Stimulated activated CD4-positive, alpha-beta T cell treated with anti-CD3 and anti-CD28 coated beads, Interleukin-15, amount 100 ng/mL, for 48 hours (primary cell): ENCODE results near the gene GLTP.
A peak's percentile ranks its signal among the peaks of the same experiment; 100 is the strongest.

Experiments
- DNase-seq, 2 donors: peaks; one replicate each; pipeline ENCODE4 v3.0.0-alpha.2; 2020; ENCODE audit warnings: low read depth in 2 of 2

GLTP gene

DNA sequence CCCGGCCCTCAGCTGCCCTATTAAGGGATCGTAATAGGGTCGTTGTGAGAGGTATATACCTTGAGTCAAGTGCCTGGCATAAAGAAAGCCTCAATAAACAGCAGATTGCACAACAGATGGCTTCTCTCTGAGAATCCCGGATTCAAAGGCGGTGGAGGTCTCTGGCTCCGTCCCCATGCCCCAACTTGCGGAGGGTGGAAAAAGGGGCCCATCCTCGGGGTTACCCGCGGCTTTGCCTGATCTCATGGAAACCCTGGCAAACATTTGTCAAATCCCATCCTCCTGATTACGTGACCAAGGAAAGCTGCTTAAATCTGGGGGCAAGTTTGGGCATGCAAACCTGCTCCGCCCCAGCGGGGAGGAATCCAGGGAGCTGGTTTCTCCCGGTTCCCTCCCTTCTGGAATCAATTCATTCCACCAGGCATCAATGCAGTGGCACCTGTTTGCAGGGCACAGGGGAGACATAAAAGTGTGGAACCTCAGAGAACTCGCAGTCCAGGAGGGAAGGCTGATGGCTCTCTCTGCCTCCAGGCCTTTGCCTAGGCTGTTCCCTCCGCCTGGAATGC lies 59.4 kb downstream of the GLTP start:
- no peak for DNase-seq

DNA sequence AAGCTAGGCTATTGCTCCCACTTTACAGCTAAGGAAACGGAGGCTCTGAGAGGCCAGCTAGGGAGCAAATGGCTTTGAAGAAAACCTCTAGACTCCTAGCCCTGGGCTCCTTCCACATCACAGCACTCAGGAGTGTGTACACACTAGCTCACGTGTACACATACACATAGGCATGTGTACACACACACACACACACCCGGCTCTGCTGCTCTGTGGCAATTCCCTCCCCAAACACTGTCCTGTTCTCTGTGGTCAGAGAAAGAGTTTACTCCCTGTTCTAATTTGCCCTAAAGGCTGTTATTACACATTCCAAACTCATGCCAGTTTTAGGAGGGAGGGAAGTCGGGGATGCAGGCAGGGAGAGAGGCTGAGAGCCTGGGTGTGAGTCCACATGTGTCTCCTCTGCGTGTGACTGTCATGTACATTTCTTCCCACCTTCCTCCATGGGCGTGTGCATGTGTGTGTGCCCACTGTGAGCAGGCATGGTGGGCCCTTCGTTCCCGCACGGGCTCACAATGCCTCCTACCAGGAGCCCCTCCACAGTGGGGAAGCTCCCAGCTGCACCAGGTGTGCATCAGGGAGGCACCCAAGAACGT lies 61.3 kb downstream of the GLTP start:
- DNase-seq: no peak

DNA sequence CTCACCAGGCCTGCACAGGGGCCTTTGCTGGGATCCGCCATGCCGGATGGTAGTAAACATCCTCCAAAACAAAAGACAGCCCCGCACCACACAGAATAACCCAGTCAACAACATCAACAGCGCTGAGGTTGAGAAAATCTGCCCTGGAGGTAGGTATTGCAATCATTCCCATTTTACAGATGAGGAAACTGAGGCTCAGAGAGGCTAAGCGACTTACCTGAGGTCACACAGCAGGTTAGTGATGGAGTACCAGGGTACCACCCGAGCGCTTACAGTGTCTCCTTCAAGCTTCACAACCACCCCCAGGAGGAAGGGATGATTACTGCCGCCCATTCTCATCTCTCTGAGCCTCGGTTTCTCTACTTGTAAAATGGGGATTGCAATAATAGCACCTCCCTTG lies 62.1 kb downstream of the GLTP start:
- no peak for DNase-seq

DNA sequence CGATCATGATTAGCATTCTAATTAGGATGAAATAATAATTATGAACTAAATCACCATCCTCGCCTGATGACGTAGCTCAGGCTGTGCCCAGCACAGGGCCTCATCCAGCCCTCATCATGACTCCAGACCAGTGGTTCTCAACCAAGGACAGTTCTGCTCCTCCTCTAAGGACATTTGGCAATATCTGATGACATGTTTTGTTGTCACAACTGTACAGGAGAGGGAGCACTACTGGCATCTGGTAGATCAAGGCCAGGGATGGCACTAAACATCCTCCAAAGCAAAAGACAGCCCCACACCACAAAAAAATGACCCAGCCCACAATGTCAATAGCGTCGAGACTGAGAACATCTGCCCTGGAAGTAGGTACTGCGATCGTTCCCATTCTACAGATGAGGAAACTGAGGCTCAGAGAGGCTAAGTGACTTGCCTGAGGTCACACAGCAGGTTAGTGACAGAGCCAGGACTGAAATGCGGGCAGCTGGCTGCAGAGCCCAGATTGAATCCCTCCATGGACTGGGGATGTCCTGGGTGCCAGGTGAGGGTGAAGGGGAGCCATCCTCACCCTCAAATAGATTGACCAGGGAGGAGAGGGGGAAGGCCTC lies 62.6 kb downstream of the GLTP start:
- no peak for DNase-seq

DNA sequence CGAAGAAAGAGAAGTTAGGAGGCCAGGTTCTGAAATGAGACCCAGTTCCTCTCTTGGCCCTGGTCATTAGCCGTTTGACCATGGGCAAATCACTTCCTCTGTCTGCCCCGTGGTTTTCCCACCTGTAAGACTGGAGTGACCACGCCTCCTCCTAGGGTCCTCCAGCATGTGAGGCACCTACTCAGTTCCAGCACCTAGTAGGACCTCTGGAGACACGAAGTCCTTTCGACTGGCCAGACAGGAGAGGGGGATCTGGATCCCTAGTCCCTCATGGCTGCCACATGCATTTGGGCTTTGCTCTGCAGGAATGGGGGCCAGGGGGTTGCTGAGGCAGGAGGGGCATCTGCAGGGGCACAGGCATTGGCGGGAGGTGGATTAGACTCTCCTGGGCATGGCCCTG lies 63.5 kb downstream of the GLTP start:
- DNase-seq: no peak

DNA sequence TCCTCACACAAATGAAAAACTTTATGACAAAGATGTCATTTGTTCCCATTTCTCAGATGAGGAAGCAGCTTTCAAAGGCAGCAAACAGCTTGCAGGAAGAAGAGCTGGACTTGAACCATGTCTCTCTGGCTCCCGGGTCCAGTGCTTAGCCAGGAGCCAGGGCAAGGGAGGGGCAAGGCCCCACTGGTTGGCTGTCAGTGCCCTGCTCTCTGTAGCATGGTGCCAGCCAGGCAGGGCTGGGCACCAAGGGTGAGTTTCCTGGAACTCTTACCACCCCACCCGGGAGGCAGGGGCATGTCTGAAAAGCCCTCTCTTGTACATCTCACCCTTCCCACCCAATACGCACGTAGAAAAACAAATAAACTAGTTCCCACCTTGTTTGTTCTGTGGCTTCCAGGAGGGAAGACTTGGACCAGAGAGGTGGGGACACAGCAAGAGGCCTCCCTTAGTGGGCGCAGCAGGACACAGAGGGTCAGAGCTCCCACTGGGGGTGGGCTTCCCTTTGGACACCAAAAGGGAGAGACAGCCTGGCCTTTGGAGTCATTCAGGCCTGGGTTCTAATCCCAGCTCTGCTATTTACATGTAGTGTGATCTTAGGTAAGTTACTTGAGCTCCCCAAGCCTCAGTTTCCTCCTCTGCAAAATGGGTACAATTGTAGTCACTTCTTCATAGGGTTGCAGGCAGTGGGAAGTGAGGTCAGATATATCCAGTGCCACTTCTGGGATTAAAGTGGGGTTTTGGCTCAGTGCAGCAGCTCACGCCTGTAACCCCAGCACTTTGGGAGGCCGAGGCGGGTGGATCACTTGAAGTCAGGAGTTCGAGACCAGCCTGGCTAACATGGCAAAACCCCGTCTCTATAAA lies 64.4 kb downstream of the GLTP start:
- no peak for DNase-seq

DNA sequence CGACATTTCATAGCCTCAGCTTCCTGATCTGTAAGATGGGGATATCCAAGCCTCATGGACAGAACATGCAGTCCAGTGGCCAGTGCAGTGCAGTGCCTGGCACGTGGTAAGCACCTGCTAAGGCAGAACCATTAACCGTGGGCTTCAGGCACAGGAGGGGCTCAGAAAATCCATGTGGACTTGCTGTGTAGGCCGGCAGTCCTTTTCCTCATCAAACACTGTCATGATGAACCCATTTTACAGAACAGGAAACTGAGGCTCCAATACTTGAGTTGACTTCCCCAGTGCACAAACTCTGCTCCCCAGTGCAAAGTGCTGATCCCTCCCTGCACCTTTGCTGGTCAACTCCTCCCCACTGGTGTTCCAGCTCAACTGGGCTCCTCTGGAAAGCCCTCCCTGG lies 65.1 kb downstream of the GLTP start:
- DNase-seq: no peak

DNA sequence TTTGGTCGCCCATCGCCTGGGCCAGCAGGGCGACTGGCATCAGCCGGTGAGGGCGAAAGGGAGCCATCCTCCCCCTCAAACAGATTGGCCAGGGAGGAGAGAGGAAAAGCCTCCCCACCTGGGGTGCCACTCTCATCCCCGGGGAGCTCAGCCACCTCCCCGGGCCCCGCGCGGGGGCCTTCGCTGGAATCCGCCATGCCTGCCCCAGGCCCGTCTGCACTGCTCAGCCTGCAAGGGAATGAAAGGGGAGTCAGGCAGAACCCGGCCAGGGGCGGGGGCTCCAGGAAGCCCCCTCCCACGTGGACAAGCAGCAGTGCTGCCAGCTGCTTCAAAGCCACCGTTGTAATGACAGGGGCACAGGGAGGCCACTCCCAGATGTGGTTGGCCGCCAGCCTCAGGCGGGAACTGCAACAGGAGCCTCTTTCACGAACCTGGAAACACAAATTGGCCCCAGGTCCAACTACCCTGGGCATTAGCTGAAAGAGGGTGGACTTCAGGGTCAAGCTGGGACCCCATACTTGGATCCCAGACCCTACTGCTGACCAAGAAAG lies 65.7 kb downstream of the GLTP start:
- DNase-seq: no peak

DNA sequence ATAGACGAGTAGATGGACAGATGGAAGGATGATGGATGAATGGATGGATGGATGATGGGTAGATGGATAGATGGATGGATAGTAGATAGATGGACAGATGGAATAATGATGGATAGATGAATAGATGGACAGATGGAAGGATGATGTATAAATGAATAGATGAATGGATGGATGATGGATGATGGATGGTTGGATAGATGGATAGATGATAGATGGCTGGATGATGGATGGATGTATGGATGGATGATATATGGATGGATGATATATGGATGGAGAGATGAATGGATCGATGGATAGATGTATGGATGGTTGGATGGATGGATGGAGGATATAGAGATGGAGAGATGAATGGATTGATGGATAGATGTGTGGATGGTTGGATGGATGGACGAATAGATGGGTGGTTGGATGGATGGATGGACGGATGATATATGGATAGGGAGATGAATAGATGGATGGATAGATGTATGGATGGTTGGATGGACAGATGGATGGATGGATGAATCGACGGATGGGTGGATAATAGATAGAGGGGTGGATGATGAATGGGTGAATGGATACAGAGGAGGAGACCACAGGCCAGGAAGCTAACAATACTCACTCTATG lies 66.4 kb downstream of the GLTP start:
- DNase-seq: no peak

DNA sequence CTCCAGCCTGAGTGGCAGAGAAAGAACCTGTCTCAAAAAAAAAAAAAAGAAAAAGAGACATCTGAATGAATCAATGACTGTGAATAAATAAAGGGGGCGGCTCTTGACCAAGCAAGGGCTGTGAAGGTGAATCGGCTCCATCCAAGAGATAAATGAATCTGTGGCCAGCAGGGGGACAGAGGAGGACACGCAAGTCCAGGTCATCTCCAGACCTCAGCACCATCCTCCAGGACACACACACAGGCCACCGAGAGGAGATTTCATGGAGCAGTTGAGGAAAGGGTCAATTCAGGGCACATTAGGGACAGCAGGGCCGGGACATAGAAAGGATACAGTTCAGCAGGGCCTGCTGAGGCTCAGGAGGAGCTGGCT lies 68.7 kb downstream of the GLTP start:
- no peak for DNase-seq

DNA sequence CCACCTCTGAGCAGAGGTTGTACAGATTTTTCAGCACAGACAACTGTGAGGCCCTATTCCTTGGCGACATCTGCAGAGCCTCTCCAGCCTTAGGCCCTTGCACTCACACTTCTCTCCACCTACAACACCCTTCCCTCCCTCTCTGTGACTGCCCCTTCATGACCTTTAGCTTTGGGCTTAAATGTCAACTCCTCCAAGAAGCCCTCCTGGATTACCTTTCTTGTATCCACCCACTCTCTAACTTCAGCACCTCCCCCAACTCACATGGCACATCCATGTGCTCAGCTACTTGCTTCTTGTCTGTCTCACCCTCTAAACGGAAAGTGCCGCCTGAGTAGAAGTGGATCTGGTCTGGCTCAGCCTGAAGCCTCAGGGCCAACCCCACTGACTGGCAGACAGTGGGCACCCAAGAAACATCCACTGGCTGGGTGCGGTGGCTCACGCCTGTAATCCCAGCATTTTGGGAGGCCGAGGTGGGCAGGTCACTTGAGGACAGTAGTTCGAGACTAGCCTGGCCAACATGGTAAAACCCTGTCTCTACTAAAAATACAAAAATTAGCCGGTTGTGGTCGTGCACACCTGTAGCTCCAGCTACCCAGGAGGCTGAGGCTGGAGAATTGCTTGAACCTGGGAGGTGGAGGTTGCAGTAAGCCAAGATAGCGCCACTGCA lies 69.3 kb downstream of the GLTP start:
- DNase-seq: no peak

DNA sequence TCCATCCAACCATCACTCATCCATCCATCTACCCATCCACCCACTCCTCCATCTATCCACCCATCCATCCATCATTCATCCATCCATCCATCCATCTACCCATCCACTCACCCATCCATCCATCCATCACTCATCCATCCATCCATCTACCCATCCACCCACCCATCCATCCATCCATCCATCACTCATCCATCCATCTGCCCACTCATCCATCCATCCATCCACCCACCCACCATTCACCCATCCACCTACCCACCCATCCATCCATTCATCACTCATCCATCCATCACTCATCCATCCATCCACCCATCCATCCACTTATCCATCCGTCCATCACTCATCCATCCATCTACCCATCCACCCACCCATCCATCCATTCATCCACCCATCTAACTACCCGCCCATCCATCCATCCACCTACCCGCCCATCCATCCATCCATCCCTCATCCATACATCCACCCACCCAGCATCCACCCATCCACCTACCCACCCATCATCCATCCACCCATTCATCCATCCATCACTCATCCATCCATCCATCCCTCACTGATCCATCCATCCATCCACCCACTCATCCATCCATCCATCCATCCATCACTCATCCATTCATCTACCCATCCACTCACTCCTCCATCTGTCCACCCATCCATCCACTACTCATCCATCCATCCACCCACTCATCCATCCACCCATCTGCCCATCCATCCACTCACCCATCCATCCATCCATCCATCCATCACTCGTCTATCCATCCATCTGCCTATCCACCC lies 71.3 kb downstream of the GLTP start:
- no peak for DNase-seq

DNA sequence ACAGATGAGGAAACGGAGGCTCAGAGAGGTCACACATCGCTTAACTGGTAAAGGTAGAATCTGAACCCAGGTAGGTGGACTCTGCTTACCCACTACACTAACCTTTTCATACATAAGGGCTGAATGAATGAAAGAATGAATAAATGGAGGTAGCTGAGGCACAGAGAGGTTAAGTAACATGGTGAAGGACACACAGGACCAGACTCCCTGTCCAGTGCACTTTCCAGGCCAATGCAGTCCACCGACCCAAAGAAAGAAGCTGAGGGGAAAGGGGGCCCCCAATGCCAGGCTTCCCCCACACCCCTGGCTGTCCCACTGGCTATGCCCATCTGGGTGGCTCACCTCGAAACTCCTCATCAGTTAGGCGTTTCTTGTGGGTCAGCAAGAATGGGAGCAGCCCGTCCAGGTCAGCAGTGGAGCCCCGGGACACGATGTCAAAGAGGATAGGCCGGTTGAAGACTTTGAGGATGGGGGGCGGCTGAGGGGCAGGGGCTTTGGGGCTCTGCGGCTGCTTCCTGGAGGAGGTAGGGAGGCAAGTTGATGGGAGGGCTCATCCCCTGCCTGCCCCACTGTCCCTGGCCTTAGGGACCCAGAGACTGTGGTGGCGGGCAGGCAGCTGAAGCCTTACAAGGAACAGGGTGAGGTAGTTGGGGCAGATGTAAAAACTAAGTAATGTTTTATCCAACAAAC lies 72.2 kb downstream of the GLTP start:
- no peak for DNase-seq

DNA sequence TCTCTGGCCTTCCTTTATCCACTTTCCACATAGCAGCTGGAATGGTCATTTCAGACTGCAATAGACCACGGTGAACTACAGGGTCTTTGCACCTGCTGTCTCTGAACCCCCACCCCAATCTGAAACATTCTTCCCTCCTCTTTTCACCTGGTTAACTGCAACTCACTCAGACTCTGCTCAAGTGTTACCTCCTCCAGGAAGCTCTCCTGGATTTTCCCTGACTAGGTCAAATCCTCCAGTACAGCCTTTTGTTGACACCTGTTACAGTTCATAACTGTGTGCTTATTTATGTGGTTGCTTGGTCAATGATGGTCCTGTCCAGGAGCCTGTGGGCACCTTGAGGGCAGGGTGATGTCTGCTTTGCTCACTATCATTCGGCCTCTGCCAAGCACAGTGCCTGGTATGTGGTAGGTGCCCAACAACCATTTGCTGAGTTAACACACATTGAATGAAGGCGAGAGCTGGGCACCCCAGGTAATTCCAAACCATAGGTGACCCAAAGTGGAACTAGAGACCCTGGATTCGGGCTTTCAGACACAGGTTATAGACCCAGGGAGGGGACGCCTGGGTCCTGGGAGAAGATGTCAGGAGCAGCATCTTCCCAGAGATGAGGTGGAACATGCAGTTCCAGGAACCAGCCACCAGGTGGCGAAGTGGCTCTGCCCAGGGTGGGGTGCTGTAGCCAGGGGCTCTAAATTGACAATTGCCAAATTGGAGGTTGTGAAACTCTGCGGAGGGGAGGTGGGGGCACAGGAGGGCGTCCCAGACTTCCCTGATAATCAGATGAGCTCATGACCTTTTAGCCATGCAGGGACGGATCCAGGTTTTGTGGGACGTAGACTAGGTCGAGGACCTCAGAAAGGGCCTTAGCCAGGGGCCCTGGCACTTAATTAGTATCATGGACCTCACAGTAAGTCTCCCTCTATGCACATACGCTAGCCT lies 75.2 kb downstream of the GLTP start:
- DNase-seq: peak; percentile 23 to 36

DNA sequence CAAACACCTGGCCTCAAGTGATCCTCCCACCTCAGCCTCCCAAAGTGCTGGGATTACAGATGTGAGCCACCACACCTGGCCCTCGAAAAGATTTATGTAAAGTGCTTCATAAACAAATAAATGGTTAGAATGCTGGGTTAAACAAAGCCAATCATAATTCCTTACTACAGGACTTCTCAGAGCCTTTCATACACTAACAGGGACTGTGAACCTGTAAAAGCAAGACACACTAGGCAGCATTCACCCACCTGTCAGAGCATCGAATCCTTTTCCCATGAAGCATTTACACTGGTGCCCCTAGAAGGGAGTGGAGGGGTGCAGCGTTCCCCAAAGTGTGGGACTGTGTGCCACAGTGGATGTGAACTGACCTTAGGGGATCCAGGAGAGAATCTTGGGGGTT lies 76.7 kb downstream of the GLTP start:
- DNase-seq: no peak

DNA sequence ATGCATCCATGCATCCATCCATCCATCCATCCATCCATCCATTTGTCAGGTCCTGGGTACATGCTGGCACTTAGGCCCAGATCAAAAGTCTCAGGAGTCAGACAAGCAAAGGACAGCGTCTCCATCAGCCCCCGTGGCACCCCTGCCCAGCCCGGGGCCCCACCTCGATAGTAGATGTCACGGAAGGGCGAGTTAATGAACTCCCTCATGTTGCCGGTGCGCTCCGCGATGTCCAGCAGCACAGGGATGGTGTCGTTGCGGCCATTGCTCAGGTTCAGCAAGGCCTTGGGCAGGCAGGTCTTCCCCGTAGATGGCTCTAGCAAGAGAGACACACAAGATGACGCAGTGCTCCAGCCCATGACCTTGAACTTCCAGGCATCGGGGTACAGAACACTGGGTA lies 77.5 kb downstream of the GLTP start:
- DNase-seq: no peak
